Ovary (tissue), 1 donor: ENCODE measurements around the gene TRANK1.
"Not testable (repeated sequence)": the region's sequence is repeated elsewhere in the genome, so short reads cannot be mapped to it uniquely, and the experiment has no call there.

Source experiments
- EP300 ChIP-seq: sonication (generic); formaldehyde crosslinking; IDR thresholded peaks from one replicate; pipeline ENCODE4 v1.6.1; 2017; ENCODE audit warnings: antibody characterized with exemption
- POLR2A ChIP-seq: fragments of 450-650 bp; IDR thresholded peaks from one replicate; pipeline ENCODE4 v1.6.1; 2017; ENCODE audit warnings: antibody characterized with exemption, mild to moderate bottlenecking, moderate library complexity

GRCh38 chr3:36931424-36931823 lies 13.4 kb downstream of the TRANK1 start:
- TF ChIP-seq POLR2A, EP300: not testable (repeated sequence)
